Right ventricle myocardium inferior (tissue), 1 donor: ENCODE results near the gene MIA2. TPM values are rescaled to one million over a fixed set of nuclear protein-coding genes. Genes with fewer than 3 reads are reported as not detected.
"Not testable (repeated sequence)": the region's sequence is repeated elsewhere in the genome, so short reads cannot be mapped to it uniquely, and the experiment has no call there.

Source experiments
- ATAC-seq: fragments of 200-7000 bp; cut with Tn5 transposase; one replicate; pipeline ENCODE4 v1.9.1; 2020; ENCODE audit warnings: mild to moderate bottlenecking, moderate library complexity
- DNase-seq: peaks from one replicate; pipeline ENCODE4 v3.0.0; 2021; ENCODE audit errors: missing footprints
- intact Hi-C: fragments of 100-400 bp; cut with DNase I; formaldehyde crosslinking; loops from one replicate; pipeline ENCODE4 v1.11.0; 2022
- total RNA-seq: library from RNA; stranded (reverse); fragmentation: NEBNext Ultra II Directional; extraction: Animal tissue kit (Norgen Biotek cat#: 25700); gene quantifications from one replicate; pipeline ENCODE4 v1.2.1, GENCODE V29; 2021
- donor health status: DM: no; HTN: yes; CAD: no; lungs with severe emphysema.

MIA2 gene
- total RNA-seq, 1 donor from 2014 or later, result 22.2 TPM

- no peak for ATAC-seq
- intact Hi-C loops, result loop anchor here (5.0 kb wide), 1 partner anchor 153 kb away; the partner anchor contains the start of gene GEMIN2
- no peak for DNase-seq
Observed at GRCh38 chr14:39265033-39265432, 31.3 kb downstream of the MIA2 start.

DNA sequence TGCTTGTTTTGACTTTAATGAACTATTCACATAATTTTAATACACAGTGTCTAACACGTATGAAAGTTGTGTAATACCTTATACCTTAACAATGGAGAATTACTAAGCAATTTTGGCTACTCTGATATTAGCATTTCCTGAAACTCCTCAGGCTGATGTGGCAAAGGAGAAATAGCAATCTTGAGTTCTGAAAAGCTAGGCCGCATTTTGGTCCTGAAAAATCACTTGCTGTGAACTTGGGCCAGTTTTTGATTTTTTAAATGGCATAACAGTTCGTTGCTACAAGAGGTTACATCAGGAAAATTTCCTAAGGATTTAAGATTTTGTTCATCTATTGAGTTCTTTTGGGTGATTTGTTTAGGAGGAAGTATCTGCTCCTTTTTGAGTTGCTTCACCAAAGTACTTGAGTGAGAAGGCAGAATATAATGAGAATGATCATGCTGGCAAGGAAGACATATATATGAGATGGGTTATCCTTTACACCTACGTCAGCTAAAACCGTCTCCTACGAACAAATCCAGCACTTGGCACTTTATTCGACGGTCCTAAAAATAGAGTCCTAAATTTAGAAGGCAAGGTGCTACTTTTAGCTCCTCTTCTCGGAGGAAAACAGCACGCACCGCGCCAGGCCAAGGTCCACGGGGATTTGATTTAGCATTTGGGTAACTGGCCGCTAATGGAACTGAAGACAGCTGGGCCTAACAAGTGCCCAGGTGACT is 32.2 kb downstream of the MIA2 start:
- ATAC-seq (peak; percentile 31), DNase-seq (no peak)
- intact Hi-C loops, result loop anchor here (1.0 to 5.0 kb wide), 3 partner anchors 91 to 166 kb away; partner anchors contain the start of genes FBXO33, GEMIN2 and PNN

- DNase-seq (peak; percentile 77), ATAC-seq (peak; percentile 67)
- intact Hi-C loops, result loop anchor here (1.0 to 5.0 kb wide), 3 partner anchors 92 to 166 kb away; partner anchors contain the start of genes FBXO33, GEMIN2 and PNN
Observed at GRCh38 chr14:39266525-39266870, 32.8 kb downstream of the MIA2 start.

- ATAC-seq, result peak; percentile 97
- peak; percentile 94 for DNase-seq
- intact Hi-C loops, result loop anchor here (1.0 to 5.0 kb wide), 3 partner anchors 92 to 165 kb away; partner anchors contain the start of genes FBXO33, GEMIN2 and PNN
Observed at GRCh38 chr14:39266871-39267607, 33.3 kb downstream of the MIA2 start.

- intact Hi-C loops, result loop anchor here (2.0 to 5.0 kb wide), 2 partner anchors 93 to 155 kb away; partner anchors contain the start of genes GEMIN2 and PNN
- DNase-seq, result no peak
- ATAC-seq, result no peak
Observed at GRCh38 chr14:39267608-39268005, 33.9 kb downstream of the MIA2 start.

- ATAC-seq (no peak), DNase-seq (no peak)
- intact Hi-C loops, result loop anchor here (5.0 kb wide), 1 partner anchor 156 kb away; the partner anchor contains the start of gene GEMIN2
Observed at GRCh38 chr14:39268393-39268792, 34.7 kb downstream of the MIA2 start.

GRCh38 chr14:39272918-39273317 is 39.2 kb downstream of the MIA2 start:
- ATAC-seq (no peak), DNase-seq (no peak)
- intact Hi-C loops, result no loop called here

DNA sequence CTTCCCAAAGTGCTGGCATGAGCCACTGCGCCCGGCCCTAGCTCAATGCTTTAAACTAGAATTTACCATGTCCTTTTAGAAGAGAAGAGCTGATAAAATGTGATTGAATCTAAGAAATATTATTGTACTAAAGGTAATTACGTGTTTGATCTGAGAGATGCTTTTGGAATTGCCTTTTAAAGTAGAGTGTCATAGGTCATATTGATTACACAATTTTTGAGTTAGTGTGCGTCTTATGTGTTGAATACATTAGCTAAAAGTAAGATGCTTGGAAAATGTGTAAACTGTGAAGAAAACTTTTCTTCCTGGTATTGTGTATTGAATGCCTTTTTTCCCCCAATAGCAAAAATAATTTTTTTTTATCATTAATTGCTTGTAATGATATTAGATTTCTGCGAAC is 41.7 kb downstream of the MIA2 start:
- ATAC-seq, result no peak
- no peak for DNase-seq
- intact Hi-C loops, result no loop called here

DNA sequence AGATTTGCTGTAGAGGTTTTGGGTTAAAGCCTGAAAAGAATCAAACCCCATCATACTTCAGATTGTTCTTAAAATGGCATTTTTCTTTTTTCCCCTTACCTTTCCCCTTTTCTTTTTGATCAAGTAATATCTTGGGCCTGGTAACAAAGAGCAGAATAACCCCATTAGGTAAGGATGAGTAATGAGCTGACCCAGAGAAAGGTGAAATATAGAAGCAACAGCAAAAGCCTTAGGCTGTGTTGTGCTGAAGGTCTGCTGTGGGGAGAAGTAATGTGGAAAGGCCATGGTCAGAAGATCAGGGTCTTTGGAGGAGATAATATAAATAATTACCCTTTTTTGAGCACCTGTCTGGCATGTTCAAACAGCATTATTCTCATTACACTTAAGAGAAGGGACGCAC is 42.3 kb downstream of the MIA2 start:
- ATAC-seq (no peak), DNase-seq (no peak)
- intact Hi-C loops, result no loop called here

DNA sequence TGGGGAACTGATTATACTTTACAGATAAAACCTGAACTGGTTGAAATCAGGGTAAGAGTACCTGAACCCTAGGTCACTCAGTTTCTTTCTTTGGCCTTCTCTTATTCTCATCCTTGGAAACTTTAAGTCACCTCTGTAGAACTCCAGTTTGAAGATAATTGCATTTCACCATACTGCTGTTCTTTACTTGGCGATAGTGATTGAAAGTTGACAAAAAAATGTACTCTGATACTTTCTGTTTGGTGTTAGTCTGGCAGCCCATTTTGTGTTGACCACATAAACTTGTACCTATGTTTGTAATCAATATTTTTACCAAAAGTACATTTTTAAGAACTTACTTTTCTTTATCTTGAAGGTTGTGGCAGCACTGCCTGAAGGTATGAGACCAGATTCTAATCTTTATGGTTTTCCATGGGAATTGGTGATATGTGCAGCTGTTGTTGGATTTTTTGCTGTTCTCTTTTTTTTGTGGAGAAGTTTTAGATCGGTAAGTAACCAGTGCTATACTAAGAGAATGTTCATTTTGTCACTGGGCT is 42.9 kb downstream of the MIA2 start:
- intact Hi-C loops, result no loop called here
- DNase-seq, result no peak
- ATAC-seq, result no peak

DNA sequence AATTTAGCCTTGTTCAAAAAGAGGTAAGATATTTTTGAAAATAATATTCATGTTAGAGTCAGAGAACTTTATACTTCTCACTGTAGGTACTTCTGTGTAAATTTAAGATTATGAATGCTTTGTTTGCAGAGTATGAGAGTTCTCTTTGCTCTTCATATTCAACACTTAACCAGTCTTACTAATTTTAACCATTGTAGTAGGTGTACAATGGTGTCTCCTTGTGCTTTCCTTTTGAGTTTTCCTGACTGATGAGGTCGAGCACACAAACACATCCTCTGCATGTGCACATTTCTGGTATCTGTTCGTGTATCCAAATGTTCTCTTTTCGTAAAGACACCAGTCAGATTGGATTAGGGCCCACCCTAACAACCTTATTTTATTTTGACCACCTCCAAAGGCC is 45.8 kb downstream of the MIA2 start:
- intact Hi-C loops, result no loop called here
- no peak for ATAC-seq

GRCh38 chr14:39280678-39281077 is 47.0 kb downstream of the MIA2 start:
- ATAC-seq, intact Hi-C loops, DNase-seq: not testable (repeated sequence)

More for the DNA sequence above, 45.8 kb downstream of the MIA2 start:
- no peak for DNase-seq

DNA sequence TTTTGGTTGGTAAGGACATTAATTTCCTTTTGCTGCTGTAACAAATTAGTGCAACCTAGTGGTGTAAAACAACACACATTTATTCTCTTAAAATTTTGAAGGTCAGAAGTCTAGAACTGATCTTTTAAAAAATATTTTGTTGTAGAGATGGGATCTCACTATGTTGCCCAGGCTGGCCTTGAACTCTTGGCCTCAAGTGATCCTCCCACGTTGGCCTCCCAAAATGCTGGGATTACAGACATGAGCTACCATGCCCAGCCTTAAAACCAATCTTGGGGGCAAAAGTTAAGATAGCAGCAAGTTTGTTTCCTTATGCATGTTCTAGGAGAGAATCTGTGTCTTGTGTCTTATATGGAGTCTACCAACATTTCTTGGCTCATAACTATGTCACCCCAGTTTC is 55.8 kb downstream of the MIA2 start:
- ATAC-seq (no peak), DNase-seq (no peak)
- intact Hi-C loops, result no loop called here

DNA sequence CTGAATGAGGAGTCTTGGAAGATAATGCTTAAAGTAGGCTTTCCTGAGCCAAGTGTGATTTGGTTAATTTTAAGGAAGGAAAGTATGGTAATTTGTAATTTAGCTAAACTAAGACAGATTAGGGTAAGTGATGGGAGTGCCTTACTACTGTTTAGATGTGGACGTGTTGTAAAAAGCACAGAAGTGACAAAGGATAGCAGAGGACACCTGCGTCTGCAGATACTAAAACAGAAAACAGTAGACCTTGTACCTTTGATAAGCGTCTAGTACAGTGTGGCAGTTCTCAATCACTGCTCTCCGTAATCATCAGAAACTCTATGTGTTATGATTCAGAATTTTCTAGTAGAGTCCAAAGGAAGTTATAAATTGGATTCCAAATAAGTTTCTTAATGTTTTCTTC is 58.0 kb downstream of the MIA2 start:
- ATAC-seq (no peak), DNase-seq (no peak)
- intact Hi-C loops, result no loop called here

DNA sequence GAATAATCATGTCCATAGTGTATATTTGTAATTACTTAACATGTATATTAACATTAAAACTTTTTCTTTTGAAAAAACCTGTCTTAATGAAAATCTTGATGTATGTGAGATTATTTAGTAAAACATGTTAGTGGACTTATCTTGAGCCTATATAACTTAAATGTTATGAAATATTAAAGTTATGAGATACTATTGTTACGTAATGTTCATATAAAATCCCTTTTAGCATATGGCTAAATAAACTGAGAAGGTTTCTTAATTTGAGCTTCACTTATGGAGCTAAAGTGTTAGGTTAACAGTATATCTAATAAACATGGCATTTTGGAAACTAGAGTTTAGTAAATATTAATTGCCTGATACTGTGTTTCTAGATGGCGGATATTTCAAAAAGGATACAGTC is 59.9 kb downstream of the MIA2 start:
- no peak for DNase-seq
- no peak for ATAC-seq
- intact Hi-C loops, result no loop called here

DNA sequence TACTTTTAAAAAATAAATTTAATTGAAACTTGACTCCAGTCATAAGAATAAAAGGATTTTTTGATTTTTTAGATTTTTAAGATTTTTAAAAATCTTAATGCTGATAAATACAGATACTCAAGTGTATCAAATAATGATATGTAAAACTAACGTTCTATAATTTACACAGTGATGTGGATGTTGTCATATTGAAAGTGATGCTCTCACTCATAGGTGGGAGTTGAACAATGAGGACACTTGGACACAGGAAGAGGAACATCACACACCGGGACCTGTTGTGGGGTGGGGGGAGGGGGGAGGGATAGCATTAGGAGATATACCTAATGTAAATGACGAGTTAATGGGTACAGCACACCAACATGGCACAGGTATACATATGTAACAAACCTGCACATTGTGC is 66.7 kb downstream of the MIA2 start:
- intact Hi-C loops, ATAC-seq: not testable (repeated sequence)

GRCh38 chr14:39302124-39302810 is 68.6 kb downstream of the MIA2 start:
- ATAC-seq (no peak), DNase-seq (no peak)
- intact Hi-C loops, result no loop called here

More for the DNA sequence above, 66.7 kb downstream of the MIA2 start:
- DNase-seq, result not testable (repeated sequence)

DNA sequence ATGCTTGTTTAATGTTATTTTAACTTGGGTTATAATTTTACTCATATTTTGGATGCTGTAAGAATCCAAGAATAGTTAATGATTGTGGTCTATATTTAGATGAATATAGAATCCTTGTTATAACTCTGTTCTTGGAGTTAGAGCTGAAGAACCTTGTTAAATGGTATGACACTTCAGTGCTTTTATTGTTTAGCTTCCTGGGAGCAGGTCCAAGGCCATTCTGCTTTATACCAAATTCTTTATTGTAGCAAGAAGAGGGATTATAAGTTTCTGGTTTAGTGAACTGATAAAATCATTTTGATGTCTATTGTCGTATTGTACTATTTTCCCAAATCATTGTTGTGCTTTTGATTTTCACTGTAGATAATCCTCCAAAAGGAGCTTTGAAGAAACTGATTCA is 69.4 kb downstream of the MIA2 start:
- DNase-seq, result no peak
- intact Hi-C loops, result no loop called here
- no peak for ATAC-seq

- no peak for DNase-seq
- intact Hi-C loops, result no loop called here
- ATAC-seq, result no peak
Observed at GRCh38 chr14:39307815-39308214, 74.1 kb downstream of the MIA2 start.
